Thymus (tissue), 11 donors: Measurements from ENCODE around the gene PSEN1. TPM values are rescaled to one million over a fixed set of nuclear protein-coding genes. Genes with fewer than 3 reads are reported as not detected.
"Not testable (repeated sequence)": the region's sequence is repeated elsewhere in the genome, so short reads cannot be mapped to it uniquely, and the experiment has no call there.

Source experiments
- DNase-seq, 9 donors: peaks; one replicate each; pipeline ENCODE4 v3.0.0-alpha.2; 2013; ENCODE audit warnings: low spot score in 9 of 9, low read depth in 6 of 9, missing footprints in 1 of 9
- H3K27ac ChIP-seq, 2 donors: one replicate each; pipeline ENCODE4 v1.5.1; 2013; ENCODE audit warnings: control low read depth in 1 of 2, low read depth in 1 of 2, low read length in 1 of 2, mild to moderate bottlenecking in 1 of 2, moderate library complexity in 1 of 2
- H3K27me3 ChIP-seq, 2 donors: one replicate each; pipeline ENCODE4 v1.5.1; 2013; ENCODE audit warnings: low read length in 1 of 2; ENCODE audit not compliant: control insufficient read depth in 2 of 2, insufficient read depth in 1 of 2
- H3K36me3 ChIP-seq, 2 donors: one replicate each; pipeline ENCODE4 v1.5.1; 2013; ENCODE audit warnings: low read length in 1 of 2, mild to moderate bottlenecking in 1 of 2, moderate library complexity in 1 of 2; ENCODE audit not compliant: control insufficient read depth in 2 of 2, insufficient read depth in 2 of 2
- H3K4me1 ChIP-seq, 2 donors: one replicate each; pipeline ENCODE4 v1.5.1; 2013; ENCODE audit warnings: low read length in 2 of 2; ENCODE audit not compliant: control insufficient read depth in 2 of 2, insufficient read depth in 2 of 2
- H3K4me3 ChIP-seq, 2 donors: one replicate each; pipeline ENCODE4 v1.5.1; 2013; ENCODE audit warnings: low read length in 2 of 2, control low read depth in 1 of 2, mild to moderate bottlenecking in 1 of 2
- H3K9me3 ChIP-seq, 2 donors: one replicate each; pipeline ENCODE4 v1.5.1; 2013; ENCODE audit warnings: low read length in 1 of 2, mild to moderate bottlenecking in 1 of 2; ENCODE audit not compliant: control insufficient read depth in 2 of 2, insufficient read depth in 1 of 2
- WGBS: extraction: QIAGEN DNeasy Blood & Tissue Kit; methylation state at CpG from one replicate; pipeline ENCODE4 v1.1.7; 2013; 5-methylcytosine and 5-hydroxymethylcytosine counted together
- polyA plus RNA-seq: library from polyadenylated mRNA; stranded (reverse); fragments of 200-250 nt; gene quantifications from one replicate; pipeline ENCODE4 v1.2.3, GENCODE V29; 2013
- total RNA-seq: library from RNA; stranded (reverse); fragments of 120-200 nt; gene quantifications from one replicate; pipeline ENCODE4 v1.2.4, GENCODE V29; 2013
- donor health status: healthy.

PSEN1 gene
- total and polyA plus RNA-seq, 2 donors: 32.0 to 36.4 TPM

- peaks cover 32 to 50% of the 10 kb centered on the region in 2 donors for H3K36me3 ChIP-seq
- no peaks in the 10 kb centered on the region for H3K9me3 ChIP-seq
- H3K4me1 ChIP-seq: no peaks in the 10 kb centered on the region
- H3K27me3 ChIP-seq: no peaks in the 10 kb centered on the region
- no peak for DNase-seq
- 97% methylated on average over 11 of the region's 11 CpGs for WGBS
- H3K27ac ChIP-seq: no peak overlapping the region
- no peak overlapping the region for H3K4me3 ChIP-seq
Observed at GRCh38 chr14:73170686-73171085, 34.4 kb downstream of the PSEN1 start.

GRCh38 chr14:73172500-73172899 is 36.2 kb downstream of the PSEN1 start:
- WGBS: 98% methylated on average over 3 of the region's 3 CpGs
- H3K4me3 ChIP-seq: no peak overlapping the region
- H3K36me3 ChIP-seq: peaks cover 32 to 54% of the 10 kb centered on the region in 2 donors
- H3K9me3 ChIP-seq: no peaks in the 10 kb centered on the region
- no peaks in the 10 kb centered on the region for H3K4me1 ChIP-seq
- H3K27ac ChIP-seq: no peak overlapping the region
- no peaks in the 10 kb centered on the region for H3K27me3 ChIP-seq
- no peak for DNase-seq

- peak in 7 of 9 donors; percentile 6 to 50 (median 14) for DNase-seq
- no peaks in the 10 kb centered on the region for H3K27me3 ChIP-seq
- H3K9me3 ChIP-seq: no peaks in the 10 kb centered on the region
- H3K27ac ChIP-seq: no peak overlapping the region
- no peak overlapping the region for H3K4me3 ChIP-seq
- peaks cover 31 to 59% of the 10 kb centered on the region in 2 donors for H3K36me3 ChIP-seq
- WGBS: 71% methylated on average over 3 of the region's 3 CpGs
- no peaks in the 10 kb centered on the region for H3K4me1 ChIP-seq
Observed at GRCh38 chr14:73173092-73173735, 36.9 kb downstream of the PSEN1 start.

- no peaks in the 10 kb centered on the region for H3K27me3 ChIP-seq
- peaks cover 30 to 56% of the 10 kb centered on the region in 2 donors for H3K36me3 ChIP-seq
- H3K27ac ChIP-seq: no peak overlapping the region
- H3K9me3 ChIP-seq: no peaks in the 10 kb centered on the region
- no peak overlapping the region for H3K4me3 ChIP-seq
- DNase-seq: no peak
- H3K4me1 ChIP-seq: no peaks in the 10 kb centered on the region
- WGBS: 95% methylated on average over 3 of the region's 3 CpGs
Observed at GRCh38 chr14:73176685-73177084, 40.4 kb downstream of the PSEN1 start.

- Histone ChIP-seq H3K36me3 (peaks cover 17 to 36% of the 10 kb centered on the region in 2 donors), H3K9me3 (no peaks in the 10 kb centered on the region), H3K27me3 (no peaks in the 10 kb centered on the region), H3K4me3 (no peak overlapping the region), H3K4me1 (no peaks in the 10 kb centered on the region), H3K27ac (no peak overlapping the region)
- no peak for DNase-seq
Observed at GRCh38 chr14:73180385-73180805, 44.1 kb downstream of the PSEN1 start.

GRCh38 chr14:73180969-73181368 is 44.7 kb downstream of the PSEN1 start:
- DNase-seq, H3K27ac ChIP-seq, H3K27me3 ChIP-seq, H3K4me3 ChIP-seq, H3K9me3 ChIP-seq, H3K4me1 ChIP-seq: not testable (repeated sequence)
- WGBS: 98% methylated on average over 8 of the region's 8 CpGs
- H3K36me3 ChIP-seq: peaks cover 17 to 34% of the 10 kb centered on the region in 2 donors

GRCh38 chr14:73188501-73188911 is 52.2 kb downstream of the PSEN1 start:
- H3K36me3 ChIP-seq: peaks cover 23 to 28% of the 10 kb centered on the region in 2 donors
- WGBS: 98% methylated on average over 3 of the region's 3 CpGs

GRCh38 chr14:73189651-73190050 is 53.3 kb downstream of the PSEN1 start:
- Histone ChIP-seq H3K9me3 (no peaks in the 10 kb centered on the region), H3K36me3 (peaks cover 33 to 36% of the 10 kb centered on the region in 2 donors), H3K4me1 (no peaks in the 10 kb centered on the region), H3K27ac (no peak overlapping the region), H3K27me3 (no peaks in the 10 kb centered on the region), H3K4me3 (no peak overlapping the region)
- WGBS: 98% methylated on average over 3 of the region's 3 CpGs
- DNase-seq: no peak

More at GRCh38 chr14:73188501-73188911, 52.2 kb downstream of the PSEN1 start:
- Histone ChIP-seq H3K27ac (no peak overlapping the region), H3K4me1 (no peaks in the 10 kb centered on the region), H3K4me3 (no peak overlapping the region), H3K27me3 (no peaks in the 10 kb centered on the region), H3K9me3 (no peaks in the 10 kb centered on the region)
- DNase-seq: no peak

- Histone ChIP-seq H3K4me3 (no peak overlapping the region), H3K9me3 (no peaks in the 10 kb centered on the region), H3K27me3 (no peaks in the 10 kb centered on the region), H3K27ac (no peak overlapping the region), H3K36me3 (peaks cover 36 to 47% of the 10 kb centered on the region in 2 donors), H3K4me1 (no peaks in the 10 kb centered on the region)
- 98% methylated on average over 2 of the region's 2 CpGs for WGBS
- no peak for DNase-seq
Observed at GRCh38 chr14:73191441-73191840, 55.1 kb downstream of the PSEN1 start.
